HG02571 (cell line): ENCODE results near the gene GFOD1.

Source experiments
- ATAC-seq: cut with Tn5 transposase; IDR thresholded peaks from one replicate; pipeline ENCODE4 v1.9.1; 2021; ENCODE audit warnings: mild to moderate bottlenecking, moderate library complexity; ENCODE audit not compliant: unreplicated experiment

The GFOD1 gene

DNA sequence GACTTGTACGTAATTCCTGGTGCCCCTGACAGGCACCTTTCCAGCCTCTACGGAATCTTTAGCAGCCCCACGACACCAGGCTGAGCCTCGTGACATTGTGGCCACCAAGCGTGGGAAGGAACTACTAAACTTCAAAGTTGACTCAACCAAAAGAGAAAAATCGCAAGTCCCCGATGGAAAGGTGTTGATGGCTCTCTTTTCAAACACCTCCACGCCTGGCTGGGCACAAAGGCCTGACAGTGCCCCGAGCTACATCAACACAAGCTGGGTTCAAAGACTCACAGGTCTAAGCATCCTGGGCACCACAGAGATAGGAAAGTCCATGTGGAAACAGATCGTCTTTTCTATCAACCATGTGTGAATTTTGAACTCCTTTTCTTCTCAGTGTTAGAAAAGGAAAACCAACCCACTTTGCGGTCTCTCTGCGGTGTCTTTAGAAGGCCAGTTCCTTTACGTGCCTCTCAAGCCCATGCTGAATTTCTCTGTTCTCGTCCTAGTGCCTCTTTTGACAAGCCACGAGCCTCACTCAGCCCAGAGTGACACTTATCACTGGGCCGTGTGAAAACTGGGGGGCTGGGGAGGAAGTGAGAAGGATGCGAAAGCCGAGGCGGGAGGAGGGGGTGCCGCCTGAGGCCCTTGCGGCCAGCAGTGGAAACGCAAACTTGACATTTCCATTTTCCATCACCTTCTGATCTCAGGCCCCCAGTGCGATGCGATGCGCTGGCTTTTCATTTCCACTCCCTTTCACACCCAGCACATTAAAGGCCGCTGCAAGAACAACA is 59.4 kb downstream of the GFOD1 start:
- peak; percentile 65 for ATAC-seq

DNA sequence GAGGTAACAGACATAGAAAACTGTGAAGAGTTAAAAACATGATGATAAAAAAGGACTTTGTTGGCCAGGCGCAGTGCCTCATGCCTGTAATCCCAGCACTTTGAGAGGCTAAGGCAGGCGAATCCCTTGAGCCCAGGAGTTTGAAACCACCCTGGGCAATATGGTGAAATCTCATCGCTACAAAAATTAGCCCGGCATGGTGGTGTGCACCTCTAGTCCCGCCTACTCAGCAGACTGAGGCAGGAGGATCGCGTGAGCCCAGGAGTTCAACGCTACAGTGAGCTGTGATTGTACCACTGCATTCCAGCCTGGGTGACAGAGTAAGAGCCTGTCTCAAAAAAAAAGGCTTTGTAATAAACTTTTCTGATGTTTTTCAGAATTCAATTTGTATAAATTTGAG is 60.1 kb downstream of the GFOD1 start:
- no peak for ATAC-seq

DNA sequence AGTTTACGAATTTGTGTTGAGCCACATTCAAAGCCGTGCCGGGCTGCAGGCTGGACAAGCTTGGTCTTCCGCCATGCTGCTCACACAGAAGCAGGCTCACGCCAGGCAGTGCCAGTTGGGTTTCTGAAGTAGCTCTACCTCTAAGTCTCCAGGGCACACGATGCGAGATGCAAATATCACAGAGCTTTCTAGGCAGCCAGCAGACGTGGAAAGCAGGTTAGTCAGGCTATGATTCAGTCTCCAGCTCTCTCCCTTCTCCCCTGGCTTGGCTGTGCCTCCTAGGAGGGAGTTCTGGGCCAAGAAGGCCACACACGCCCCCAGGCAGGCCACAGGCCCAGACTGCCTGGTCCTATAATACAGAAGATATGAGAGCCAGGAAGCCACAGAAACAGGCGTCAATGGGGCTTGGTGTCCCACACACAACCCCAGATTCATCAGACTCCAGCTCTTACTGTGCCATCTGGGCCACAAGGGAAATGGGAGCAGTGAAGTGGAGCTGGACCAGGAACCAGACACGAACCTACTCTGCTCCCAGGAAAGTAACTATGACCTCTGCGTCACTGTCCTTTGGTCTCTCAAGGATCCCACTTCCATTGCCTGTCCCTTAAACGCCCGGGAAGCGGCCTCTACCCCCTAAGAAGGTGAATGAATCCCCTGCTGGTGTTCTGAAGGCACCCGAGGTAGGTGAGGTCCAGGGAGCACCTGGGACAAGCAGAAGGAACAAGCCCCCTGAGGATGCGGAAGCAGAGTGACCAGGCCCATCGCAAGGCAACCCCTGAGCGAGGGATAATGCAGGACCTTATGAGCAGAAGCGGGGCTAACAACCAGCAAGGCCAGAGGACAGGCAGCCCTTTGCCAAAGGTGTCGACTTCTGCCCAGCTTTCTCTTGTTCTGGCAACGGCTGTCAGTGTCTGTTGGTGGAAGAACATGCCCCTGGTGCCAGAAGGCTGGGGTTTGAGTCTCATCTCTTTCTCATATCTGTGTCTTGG is 61.2 kb downstream of the GFOD1 start:
- no peak for ATAC-seq

- no peak for ATAC-seq
Measured at GRCh38 chr6:13425270-13425873, 62.0 kb downstream of the GFOD1 start.

- no peak for ATAC-seq
Measured at GRCh38 chr6:13423252-13423651, 64.1 kb downstream of the GFOD1 start.

DNA sequence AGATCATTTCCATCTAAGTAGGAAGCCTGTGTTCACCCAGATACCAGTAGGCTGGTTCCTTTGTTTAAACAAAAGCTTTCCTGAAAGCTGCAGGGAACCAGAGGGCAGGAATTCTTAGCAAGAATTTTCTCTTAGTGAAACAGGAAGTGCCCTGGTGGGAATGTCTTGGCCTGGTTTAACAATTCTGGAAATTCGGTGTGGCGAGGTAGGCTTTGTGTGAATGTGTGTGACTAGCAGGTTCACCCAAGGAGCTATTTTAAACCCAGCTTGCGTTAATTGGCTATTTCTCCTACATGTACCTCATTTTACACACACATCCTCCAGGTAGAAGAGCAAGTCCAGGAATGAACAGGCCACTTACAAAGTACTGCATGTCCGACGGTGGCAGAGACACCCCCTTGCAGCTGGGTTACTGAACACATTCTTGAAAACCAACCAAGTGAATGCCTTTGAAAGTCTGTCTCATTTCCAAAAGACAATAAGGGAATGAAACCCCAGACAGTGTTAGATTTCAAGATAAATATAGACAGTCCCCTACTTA is 64.6 kb downstream of the GFOD1 start:
- no peak for ATAC-seq

DNA sequence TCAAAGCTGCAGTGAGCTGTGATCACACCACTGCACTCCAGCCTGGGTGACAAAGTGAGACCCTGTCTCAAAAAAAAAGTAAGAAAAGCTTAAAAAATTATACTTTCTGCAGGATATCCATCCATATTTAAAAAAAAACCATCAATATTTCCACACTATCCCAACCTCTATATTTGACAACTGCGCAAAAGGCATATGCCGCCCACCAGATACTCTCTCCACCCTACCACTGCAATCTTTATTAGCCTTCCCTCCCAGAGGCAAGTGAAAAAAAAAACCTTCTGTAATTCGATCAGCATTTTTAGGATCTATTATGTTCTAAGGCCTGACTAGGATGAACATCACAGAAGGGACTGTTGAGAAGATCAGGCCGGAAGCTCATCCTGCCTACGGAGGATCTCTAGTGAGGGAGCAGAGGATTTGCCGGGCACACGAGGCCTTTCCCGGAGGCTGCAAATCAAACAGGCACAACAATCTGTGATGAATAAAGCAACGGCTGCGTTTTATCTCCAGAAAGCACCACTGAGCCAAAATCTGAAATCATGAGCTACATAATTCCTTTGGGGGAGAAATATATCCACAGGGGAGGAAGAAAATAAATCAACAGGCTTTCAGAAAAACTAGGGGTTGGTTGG is 65.9 kb downstream of the GFOD1 start:
- no peak for ATAC-seq

- no peak for ATAC-seq
Measured at GRCh38 chr6:13420269-13420668, 67.1 kb downstream of the GFOD1 start.

DNA sequence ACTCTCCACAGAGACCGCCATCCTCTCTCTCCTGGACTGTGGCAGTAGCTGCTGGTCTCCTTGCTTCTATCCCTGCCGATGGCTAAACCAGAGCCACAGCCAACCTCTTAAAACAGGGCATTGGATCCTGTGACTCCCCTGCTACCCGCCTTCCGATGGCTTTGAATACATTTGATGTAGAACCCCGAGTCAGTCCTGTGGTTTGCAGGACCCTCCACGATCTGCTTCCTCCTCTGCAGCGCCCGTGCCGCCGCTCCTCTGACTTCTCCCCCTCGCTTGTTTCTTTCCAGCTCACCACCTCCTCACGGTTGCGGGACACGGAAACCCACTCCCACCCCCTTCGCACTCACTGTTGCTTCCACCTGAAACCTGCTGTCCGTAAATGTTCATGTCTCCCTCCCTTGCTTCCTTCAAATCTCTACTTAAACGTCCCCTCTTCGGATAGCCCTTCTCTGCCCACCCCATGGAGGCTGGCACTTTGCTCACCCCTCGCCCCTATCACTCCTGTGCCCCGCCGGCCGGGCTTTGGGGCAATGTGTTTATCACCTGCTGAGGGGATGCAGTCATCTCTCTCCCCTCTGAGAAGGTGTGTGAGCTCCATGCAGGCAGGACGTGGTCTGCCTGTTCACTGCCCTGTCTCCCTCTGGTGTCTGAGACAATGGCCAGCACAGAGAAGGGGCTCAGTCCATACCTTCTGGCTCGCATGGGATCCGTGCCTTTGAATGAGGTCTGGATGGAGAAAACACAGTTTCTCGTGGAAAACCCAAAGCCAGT is 67.8 kb downstream of the GFOD1 start:
- ATAC-seq = no peak

DNA sequence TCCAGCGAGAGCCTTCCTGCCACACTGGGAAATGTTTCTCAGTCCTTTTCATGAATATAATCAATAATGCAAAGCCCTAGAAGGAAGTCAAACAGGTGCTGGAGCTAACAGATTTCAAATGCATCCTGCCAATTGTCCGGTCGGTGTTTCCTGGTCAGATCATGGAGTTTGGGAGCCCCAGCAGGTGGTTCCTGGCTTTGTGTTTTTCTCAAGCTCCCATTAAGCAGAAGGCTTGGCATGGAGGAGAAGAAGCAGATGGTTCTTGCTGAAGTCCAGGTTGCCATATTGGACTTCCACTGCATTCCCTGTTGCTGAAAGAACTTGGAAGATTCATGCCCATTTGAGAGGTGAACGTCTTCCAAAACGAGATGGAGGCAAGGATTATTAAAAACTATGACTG is 68.6 kb downstream of the GFOD1 start:
- no peak for ATAC-seq

- no peak for ATAC-seq
Measured at GRCh38 chr6:13417954-13418353, 69.4 kb downstream of the GFOD1 start.

GRCh38 chr6:13417431-13417830 is 70.0 kb downstream of the GFOD1 start:
- ATAC-seq = no peak

DNA sequence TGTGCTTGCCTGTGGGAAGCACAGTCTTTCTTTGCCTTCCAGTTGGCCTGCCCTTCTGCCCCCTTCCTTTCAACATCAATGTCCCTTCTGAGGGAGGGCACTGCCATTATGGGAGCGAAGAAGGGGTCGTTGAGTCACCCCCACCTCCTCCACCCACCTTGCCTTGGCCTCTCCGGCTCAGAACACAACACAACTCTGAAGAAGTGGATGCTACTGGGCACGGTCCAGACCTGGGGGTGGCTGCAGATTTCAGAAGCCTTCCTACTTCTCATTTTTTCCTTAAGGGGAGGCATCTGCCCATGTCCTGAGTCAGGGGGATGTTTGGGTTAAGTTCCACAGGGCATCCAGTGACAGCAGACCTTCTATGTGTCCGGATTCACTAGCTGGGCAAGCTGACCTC is 72.1 kb downstream of the GFOD1 start:
- ATAC-seq = no peak

DNA sequence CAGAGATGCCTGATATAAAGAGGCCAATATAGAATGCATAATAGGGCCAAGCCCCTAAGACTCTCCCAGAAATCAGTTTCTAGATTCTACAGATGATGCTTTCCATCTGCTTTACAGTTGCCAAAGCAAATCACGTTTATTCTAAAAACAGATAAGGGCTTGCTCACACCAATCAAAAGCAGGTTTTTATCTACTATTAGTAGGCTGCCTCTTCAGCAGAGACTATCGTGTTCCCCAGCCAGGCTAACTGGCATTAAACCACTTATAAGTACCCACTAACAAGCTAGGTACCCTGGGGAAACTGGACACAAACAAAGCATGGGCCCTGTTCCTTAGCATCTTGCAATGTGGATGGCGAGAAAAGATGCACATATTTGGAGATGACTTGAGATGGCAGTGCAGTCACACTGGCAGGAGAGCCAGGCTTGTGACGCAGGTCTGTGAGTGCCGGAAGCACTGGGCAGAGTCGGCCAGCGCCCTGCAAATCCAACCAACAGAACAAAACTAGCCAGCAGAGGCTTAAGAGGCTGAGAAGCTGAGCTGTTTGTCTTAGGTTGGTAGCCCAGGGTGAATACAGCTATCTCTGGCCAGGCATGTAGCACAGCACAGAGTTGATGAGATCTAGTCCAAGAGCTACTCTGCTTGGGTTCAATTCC is 73.4 kb downstream of the GFOD1 start:
- no peak for ATAC-seq

DNA sequence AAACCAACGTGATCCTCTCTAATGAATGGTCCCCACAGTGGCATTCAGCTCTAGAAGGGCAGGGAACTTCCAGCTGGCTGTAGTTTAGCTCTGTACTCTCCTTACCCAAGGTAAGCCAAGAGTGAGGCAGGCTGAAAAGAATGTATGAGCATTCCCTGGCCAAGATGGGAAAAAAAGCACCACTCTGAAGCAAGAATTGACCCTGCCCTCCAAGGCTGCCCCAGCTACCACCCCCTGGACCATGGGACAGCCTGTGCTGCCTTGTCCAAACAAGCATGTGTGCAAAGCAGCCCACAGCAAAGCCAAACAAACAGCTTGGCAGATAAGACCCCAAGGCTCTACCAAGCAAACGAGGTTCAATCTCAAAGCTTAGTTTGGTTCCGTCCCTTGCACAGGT is 73.9 kb downstream of the GFOD1 start:
- no peak for ATAC-seq

GRCh38 chr6:13412639-13413465 is 74.5 kb downstream of the GFOD1 start:
- ATAC-seq = no peak

GRCh38 chr6:13412211-13412610 is 75.2 kb downstream of the GFOD1 start:
- ATAC-seq = no peak

DNA sequence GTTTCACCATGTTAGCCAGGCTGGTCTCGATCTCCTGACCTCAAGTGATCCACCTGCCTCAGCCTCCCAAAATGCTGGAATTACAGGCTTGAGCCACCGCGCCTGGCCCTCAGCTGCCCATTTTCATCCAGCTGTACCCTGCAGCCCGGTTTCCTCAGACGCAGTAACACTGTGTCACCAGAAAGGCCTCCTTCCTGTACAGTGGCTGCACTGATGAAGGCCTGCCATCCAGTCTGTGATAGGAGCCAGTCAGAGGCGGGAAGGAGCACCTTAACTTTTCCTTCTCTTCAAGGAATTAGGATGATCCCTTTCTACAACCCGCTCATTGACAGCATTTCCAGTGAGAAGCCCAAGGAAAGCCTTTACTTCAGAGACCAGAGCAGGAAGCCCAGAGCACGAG is 75.9 kb downstream of the GFOD1 start:
- no peak for ATAC-seq

GRCh38 chr6:13409991-13410390 is 77.4 kb downstream of the GFOD1 start:
- ATAC-seq = no peak
